ENCODE data around the gene ZMYND10. TPM values are rescaled to one million over a fixed set of nuclear protein-coding genes. Genes with fewer than 3 reads are reported as not detected.

The ZMYND10 gene
- total RNA-seq, 1 donor from 2014 or later: 32.8 TPM

- intact Hi-C loops (cut with DNase I): no loop called here
- H3K4me1 ChIP-seq: peaks cover 63% of the 10 kb centered on the region
- DNase-seq: no peak
- no peaks in the 10 kb centered on the region for H3K27me3 ChIP-seq (ENCODE audit: low read depth)
- H3K4me3 ChIP-seq: peak overlapping the region; percentile 84
- ATAC-seq: no peak
- H3K36me3 ChIP-seq: no peaks in the 10 kb centered on the region
- H3K9me3 ChIP-seq: no peaks in the 10 kb centered on the region
- TF ChIP-seq CTCF (IDR thresholded peaks at IDR 0.05): no peak
- H3K27ac ChIP-seq: peak overlapping the region; percentile 98
Observed at GRCh38 chr3:50341996-50342650, 3.4 kb downstream of the ZMYND10 start.

DNA sequence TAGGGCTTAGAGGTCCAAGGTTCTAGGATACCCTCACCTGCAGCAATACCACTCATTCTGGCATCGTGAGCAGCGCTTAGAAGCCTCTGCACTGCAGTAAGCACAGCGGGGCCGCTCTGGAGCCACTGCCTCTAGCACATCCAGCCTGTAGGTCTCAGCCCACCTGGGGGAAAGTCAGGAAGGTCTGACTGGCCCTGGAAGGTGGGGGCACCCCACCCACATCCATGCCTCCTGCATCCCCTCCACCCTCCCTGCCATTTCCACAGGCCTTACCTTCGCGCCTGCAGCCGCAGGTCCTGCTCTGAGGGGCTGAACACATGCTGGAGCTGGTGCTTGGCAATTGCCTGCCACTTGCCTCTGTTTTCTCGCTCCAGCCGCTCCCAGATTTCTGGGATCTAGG, 4.0 kb downstream of the ZMYND10 start:
- peak; percentile 58 for DNase-seq
- peaks cover 60% of the 10 kb centered on the region for H3K4me1 ChIP-seq
- intact Hi-C loops (cut with DNase I): no loop called here
- no peaks in the 10 kb centered on the region for H3K9me3 ChIP-seq
- peak overlapping the region; percentile 98 for H3K27ac ChIP-seq
- no peak for ATAC-seq
- no peak for TF ChIP-seq CTCF (IDR thresholded peaks at IDR 0.05)
- no peaks in the 10 kb centered on the region for H3K27me3 ChIP-seq (ENCODE audit: low read depth)
- no peaks in the 10 kb centered on the region for H3K36me3 ChIP-seq
- peak overlapping the region; percentile 84 for H3K4me3 ChIP-seq

DNA sequence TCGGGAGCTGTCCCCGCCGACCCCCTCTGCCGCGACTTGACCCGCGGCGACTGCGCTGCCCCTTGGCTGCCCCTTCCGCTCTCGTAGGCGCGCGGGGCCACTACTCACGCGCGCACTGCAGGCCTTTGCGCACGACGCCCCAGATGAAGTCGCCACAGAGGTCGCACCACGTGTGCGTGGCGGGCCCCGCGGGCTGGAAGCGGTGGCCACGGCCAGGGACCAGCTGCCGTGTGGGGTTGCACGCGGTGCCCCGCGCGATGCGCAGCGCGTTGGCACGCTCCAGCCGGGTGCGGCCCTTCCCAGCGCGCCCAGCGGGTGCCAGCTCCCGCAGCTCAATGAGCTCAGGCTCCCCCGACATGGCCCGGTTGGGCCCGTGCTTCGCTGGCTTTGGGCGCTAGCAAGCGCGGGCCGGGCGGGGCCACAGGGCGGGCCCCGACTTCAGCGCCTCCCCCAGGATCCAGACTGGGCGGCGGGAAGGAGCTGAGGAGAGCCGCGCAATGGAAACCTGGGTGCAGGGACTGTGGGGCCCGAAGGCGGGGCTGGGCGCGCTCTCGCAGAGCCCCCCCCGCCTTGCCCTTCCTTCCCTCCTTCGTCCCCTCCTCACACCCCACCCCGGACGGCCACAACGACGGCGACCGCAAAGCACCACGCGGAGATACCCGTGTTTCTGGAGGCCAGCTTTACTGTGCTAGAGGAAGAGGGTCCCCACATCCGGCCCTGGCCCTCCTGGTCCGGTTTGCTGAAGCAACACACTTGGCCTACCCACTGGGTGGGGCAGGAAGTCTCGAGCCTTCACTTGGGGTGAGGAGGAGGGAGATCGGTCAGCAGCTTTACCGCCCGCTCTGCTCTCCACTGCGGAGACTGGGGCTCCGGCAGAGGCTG, 4.8 kb downstream of the ZMYND10 start, which contains the start of gene RASSF1:
Gene RASSF1 (minus strand): TSS at position 389 of the 882 bp plus-strand sequence. CDS start 31 bp downstream, at position 358.
- peak; percentile 89 for DNase-seq
- Histone ChIP-seq H3K36me3 (no peaks in the 10 kb centered on the region), H3K27me3 (ENCODE audit: low read depth) (no peaks in the 10 kb centered on the region), H3K27ac (peak within 1 kb of the TSS; percentile 98), H3K4me1 (peaks cover 60% of the 10 kb centered on the region), H3K9me3 (no peaks in the 10 kb centered on the region), H3K4me3 (peak within 1 kb of the TSS; percentile 84)
- peak; percentile 58 to 61 for ATAC-seq
- intact Hi-C loops (cut with DNase I): no loop called here
- TF ChIP-seq CTCF (IDR thresholded peaks at IDR 0.05): no peak

GRCh38 chr3:50340147-50340447, 5.4 kb downstream of the ZMYND10 start:
- H3K27ac ChIP-seq: peak overlapping the region; percentile 98
- no peaks in the 10 kb centered on the region for H3K9me3 ChIP-seq
- peaks cover 60% of the 10 kb centered on the region for H3K4me1 ChIP-seq
- no peak for TF ChIP-seq CTCF (IDR thresholded peaks at IDR 0.05)
- peak overlapping the region; percentile 84 for H3K4me3 ChIP-seq
- ATAC-seq (no peak), DNase-seq (no peak)
- no peaks in the 10 kb centered on the region for H3K27me3 ChIP-seq (ENCODE audit: low read depth)
- intact Hi-C loops (cut with DNase I): no loop called here
- no peaks in the 10 kb centered on the region for H3K36me3 ChIP-seq

- intact Hi-C loops (cut with DNase I): no loop called here
- Histone ChIP-seq H3K36me3 (no peaks in the 10 kb centered on the region), H3K4me1 (peaks cover 63% of the 10 kb centered on the region), H3K27me3 (ENCODE audit: low read depth) (no peaks in the 10 kb centered on the region), H3K27ac (peak overlapping the region; percentile 98), H3K4me3 (peak overlapping the region; percentile 84), H3K9me3 (no peaks in the 10 kb centered on the region)
- DNase-seq: peak; percentile 48
- ATAC-seq: no peak
- no peak for TF ChIP-seq CTCF (IDR thresholded peaks at IDR 0.05)
Observed at GRCh38 chr3:50339485-50340146, 5.9 kb downstream of the ZMYND10 start.
